ENCODE results near the gene PHLDA2.
"Not testable (repeated sequence)": the region's sequence is repeated elsewhere in the genome, so short reads cannot be mapped to it uniquely, and the experiment has no call there.

The PHLDA2 gene

GRCh38 chr11:2944530-2944929 lies 15.3 kb upstream of the PHLDA2 start:
- DNase-seq = no peak

GRCh38 chr11:2943711-2944118 lies 14.5 kb upstream of the PHLDA2 start:
- no peak for DNase-seq

- DNase-seq = no peak
These were observed 13.9 kb upstream of the PHLDA2 start for GRCh38 chr11:2942872-2943710.

- no peak for DNase-seq
These were observed 13.2 kb upstream of the PHLDA2 start for GRCh38 chr11:2942447-2942846.

GRCh38 chr11:2940921-2941821 lies 12.0 kb upstream of the PHLDA2 start:
- no peak for DNase-seq

GRCh38 chr11:2940147-2940920 lies 11.1 kb upstream of the PHLDA2 start:
- DNase-seq = no peak

- not testable (repeated sequence) for DNase-seq
These were observed 9.5 kb upstream of the PHLDA2 start for GRCh38 chr11:2938458-2939418.

GRCh38 chr11:2937641-2938457 lies 8.6 kb upstream of the PHLDA2 start:
- not testable (repeated sequence) for DNase-seq

- no peak for DNase-seq
These were observed 5.5 kb upstream of the PHLDA2 start for GRCh38 chr11:2934611-2935239.

GRCh38 chr11:2934021-2934550 lies 4.9 kb upstream of the PHLDA2 start:
- no peak for DNase-seq

- no peak for DNase-seq
These were observed 4.3 kb upstream of the PHLDA2 start for GRCh38 chr11:2933375-2934020.

- no peak for DNase-seq
These were observed 3.6 kb upstream of the PHLDA2 start for GRCh38 chr11:2932850-2933251.

GRCh38 chr11:2931771-2932738 lies 2.8 kb upstream of the PHLDA2 start:
- DNase-seq = no peak

- DNase-seq = no peak
These were observed 2.2 kb upstream of the PHLDA2 start for GRCh38 chr11:2931420-2931746.

GRCh38 chr11:2930704-2931419 lies 1.6 kb upstream of the PHLDA2 start:
- no peak for DNase-seq

- DNase-seq = no peak
These were observed 907 bp upstream of the PHLDA2 start for GRCh38 chr11:2929950-2930703.

GRCh38 chr11:2929531-2929949 lies 320 bp upstream of the PHLDA2 start:
- no peak for DNase-seq
